SH-SY5Y (cell line): ENCODE measurements around the gene ACOT9.

Experiments
- GATA2 ChIP-seq: IDR thresholded peaks from 2 replicates; pipeline ENCODE4 v1.6.1; 2011; ENCODE audit warnings: mild to moderate bottlenecking, low read depth, low read length
- GATA3 ChIP-seq: IDR thresholded peaks from 2 replicates; pipeline ENCODE4 v1.6.1; 2011; ENCODE audit warnings: low read depth, mild to moderate bottlenecking, low read length, moderate library complexity

DNA sequence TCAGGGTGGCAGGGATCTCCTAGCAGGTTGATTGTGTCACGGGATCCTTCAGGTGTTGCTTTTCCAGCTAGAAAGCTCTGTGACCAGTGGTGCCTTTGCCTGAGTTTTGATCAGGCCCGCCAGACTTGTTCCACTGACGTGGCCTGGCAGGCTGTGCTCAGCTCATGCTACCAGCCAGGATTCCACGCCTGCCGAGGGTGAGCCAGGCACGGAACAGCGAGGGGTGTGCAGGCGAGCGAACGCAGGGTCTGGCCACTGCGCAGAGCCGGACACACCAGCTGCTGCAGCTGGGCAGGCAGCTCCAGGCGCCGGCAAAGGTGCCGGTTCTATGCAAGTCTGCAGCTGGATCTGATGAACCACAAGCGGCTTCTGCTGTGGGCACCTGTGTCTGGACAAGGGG, 22.8 kb upstream of the ACOT9 start:
- no peak for TF ChIP-seq GATA2
- no peak for TF ChIP-seq GATA3
